Neural cell (in vitro differentiated cells): Measurements from ENCODE around the gene DAP3.

Experiments
- EP300 ChIP-seq: fragments of 450-650 bp; conservative IDR thresholded peaks from 2 replicates; pipeline ENCODE4 v1.6.1; 2014; ENCODE audit warnings: antibody characterized with exemption, mild to moderate bottlenecking, moderate library complexity; ENCODE audit not compliant: poor library complexity, severe bottlenecking
- TF ChIP-seq, protein P1 (sequence below): fragments of 450-650 bp; IDR thresholded peaks from 2 replicates; pipeline ENCODE4 v1.5.1; 2014; ENCODE audit warnings: antibody characterized with exemption, mild to moderate bottlenecking, moderate library complexity; ENCODE audit not compliant: poor library complexity, severe bottlenecking

DNA sequence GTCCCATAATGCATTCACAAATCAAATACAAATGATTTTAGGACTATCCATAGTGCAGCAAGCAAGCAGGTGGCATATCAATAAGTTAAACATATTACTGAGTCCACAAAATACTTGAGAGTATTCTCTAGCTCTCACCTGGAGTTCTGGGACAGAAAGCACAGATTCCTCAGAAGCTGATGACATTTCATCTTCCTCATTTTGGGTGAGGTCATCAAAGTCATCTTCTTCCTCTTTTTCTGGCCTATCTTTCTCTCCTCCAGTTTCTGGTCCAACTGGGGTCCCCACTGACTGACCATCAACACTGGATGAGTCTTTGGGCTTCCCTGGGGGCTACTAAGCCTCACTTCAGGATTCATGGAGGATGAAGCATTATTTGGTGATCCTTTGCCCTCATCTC lies 39.2 kb upstream of the DAP3 start:
- TF ChIP-seq, protein P1, sequence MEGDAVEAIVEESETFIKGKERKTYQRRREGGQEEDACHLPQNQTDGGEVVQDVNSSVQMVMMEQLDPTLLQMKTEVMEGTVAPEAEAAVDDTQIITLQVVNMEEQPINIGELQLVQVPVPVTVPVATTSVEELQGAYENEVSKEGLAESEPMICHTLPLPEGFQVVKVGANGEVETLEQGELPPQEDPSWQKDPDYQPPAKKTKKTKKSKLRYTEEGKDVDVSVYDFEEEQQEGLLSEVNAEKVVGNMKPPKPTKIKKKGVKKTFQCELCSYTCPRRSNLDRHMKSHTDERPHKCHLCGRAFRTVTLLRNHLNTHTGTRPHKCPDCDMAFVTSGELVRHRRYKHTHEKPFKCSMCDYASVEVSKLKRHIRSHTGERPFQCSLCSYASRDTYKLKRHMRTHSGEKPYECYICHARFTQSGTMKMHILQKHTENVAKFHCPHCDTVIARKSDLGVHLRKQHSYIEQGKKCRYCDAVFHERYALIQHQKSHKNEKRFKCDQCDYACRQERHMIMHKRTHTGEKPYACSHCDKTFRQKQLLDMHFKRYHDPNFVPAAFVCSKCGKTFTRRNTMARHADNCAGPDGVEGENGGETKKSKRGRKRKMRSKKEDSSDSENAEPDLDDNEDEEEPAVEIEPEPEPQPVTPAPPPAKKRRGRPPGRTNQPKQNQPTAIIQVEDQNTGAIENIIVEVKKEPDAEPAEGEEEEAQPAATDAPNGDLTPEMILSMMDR, result no peak
- no peak for TF ChIP-seq EP300
